Measurements from ENCODE around the gene KDM4F. TPM values are rescaled to one million over a fixed set of nuclear protein-coding genes. Genes with fewer than 3 reads are reported as not detected.
"Not testable (repeated sequence)": the region's sequence is repeated elsewhere in the genome, so short reads cannot be mapped to it uniquely, and the experiment has no call there.

KDM4F gene
- total RNA-seq, 6 experiments from 2014 or later = not detected

GRCh38 chr11:95016139-95016538 lies 33.1 kb upstream of the KDM4F start:
- Histone ChIP-seq H3K27ac (no peak overlapping the region), H3K9me3 (no peaks in the 10 kb centered on the region), H3K36me3 (no peaks in the 10 kb centered on the region), H3K4me1 (no peaks in the 10 kb centered on the region), H3K4me3 (no peak overlapping the region), H3K27me3 (no peaks in the 10 kb centered on the region)
- intact Hi-C loops (cut with DNase I) = no loop called here
- ATAC-seq = no peak
- no peak for DNase-seq
- 64% methylated on average over 2 of the region's 2 CpGs for WGBS (ENCODE audit: insufficient coverage, low coverage, low lambda C conversion rate, missing lambda C conversion rate)
- no peak for TF ChIP-seq CTCF (IDR thresholded peaks at IDR 0.05)
- no peak for TF ChIP-seq POLR2A (IDR thresholded peaks at IDR 0.05)

- 63% methylated on average over 5 of the region's 5 CpGs for WGBS (ENCODE audit: insufficient coverage, low coverage, low lambda C conversion rate, missing lambda C conversion rate)
- H3K27me3 ChIP-seq; H3K4me1 ChIP-seq; H3K27ac ChIP-seq; H3K36me3 ChIP-seq; intact Hi-C loops (cut with DNase I); DNase-seq; ATAC-seq; H3K9me3 ChIP-seq; H3K4me3 ChIP-seq: not testable (repeated sequence)
Observed at GRCh38 chr11:95021468-95021867, 27.8 kb upstream of the KDM4F start.

- Histone ChIP-seq H3K4me1 (no peaks in the 10 kb centered on the region), H3K9me3 (no peaks in the 10 kb centered on the region), H3K36me3 (no peaks in the 10 kb centered on the region), H3K27me3 (no peaks in the 10 kb centered on the region), H3K27ac (no peak within 1 kb of the TSS), H3K4me3 (no peak within 1 kb of the TSS)
- TF ChIP-seq CTCF (IDR thresholded peaks at IDR 0.05) = no peak
- no peak for TF ChIP-seq POLR2A (IDR thresholded peaks at IDR 0.05)
- ATAC-seq (no peak), DNase-seq (no peak)
- WGBS (ENCODE audit: insufficient coverage, low coverage, low lambda C conversion rate, missing lambda C conversion rate) = 73% methylated on average over 1 of the region's 1 CpG
- intact Hi-C loops (cut with DNase I) = no loop called here
Observed at GRCh38 chr11:95024958-95025357, 24.3 kb upstream of the KDM4F start, which contains the start of gene KDM4E. Gene KDM4E, plus strand, starts transcription at chr11:95025258. Its CDS starts 300 bp downstream, at chr11:95025558.

- ATAC-seq; H3K4me1 ChIP-seq; H3K4me3 ChIP-seq; intact Hi-C loops (cut with DNase I); DNase-seq; H3K27ac ChIP-seq; H3K36me3 ChIP-seq; H3K9me3 ChIP-seq; H3K27me3 ChIP-seq: not testable (repeated sequence)
- 84% methylated on average over 6 of the region's 9 CpGs for WGBS (ENCODE audit: insufficient coverage, low coverage, low lambda C conversion rate, missing lambda C conversion rate)
Observed at GRCh38 chr11:95025594-95025993, 23.6 kb upstream of the KDM4F start.

- H3K4me1 ChIP-seq = no peaks in the 10 kb centered on the region
- TF ChIP-seq POLR2A (IDR thresholded peaks at IDR 0.05) (no peak), CTCF (IDR thresholded peaks at IDR 0.05) (no peak)
- intact Hi-C loops (cut with DNase I) = no loop called here
- no peak overlapping the region for H3K27ac ChIP-seq
- DNase-seq = no peak
- no peaks in the 10 kb centered on the region for H3K9me3 ChIP-seq
- H3K4me3 ChIP-seq = no peak overlapping the region
- no peaks in the 10 kb centered on the region for H3K36me3 ChIP-seq
- WGBS (ENCODE audit: insufficient coverage, low coverage, low lambda C conversion rate, missing lambda C conversion rate) = 70% methylated on average over 3 of the region's 3 CpGs
- H3K27me3 ChIP-seq = no peaks in the 10 kb centered on the region
- ATAC-seq = no peak
Observed at GRCh38 chr11:95028357-95028756, 20.9 kb upstream of the KDM4F start.

GRCh38 chr11:95033051-95033450 lies 16.2 kb upstream of the KDM4F start:
- TF ChIP-seq CTCF (IDR thresholded peaks at IDR 0.05) (no peak), POLR2A (IDR thresholded peaks at IDR 0.05) (no peak)
- Histone ChIP-seq H3K9me3 (no peaks in the 10 kb centered on the region), H3K27ac (no peak overlapping the region), H3K27me3 (peaks cover 0 to 8% of the 10 kb centered on the region in 2 donors), H3K4me3 (no peak overlapping the region), H3K4me1 (no peaks in the 10 kb centered on the region), H3K36me3 (no peaks in the 10 kb centered on the region)
- WGBS (ENCODE audit: insufficient coverage, low coverage, low lambda C conversion rate, missing lambda C conversion rate) = 43% methylated on average over 1 of the region's 1 CpG
- DNase-seq (no peak), ATAC-seq (no peak)
- intact Hi-C loops (cut with DNase I) = no loop called here

All from right lobe of liver (tissue), 6 donors.